ENCODE measurements around the gene SELENOP.
"Not testable (repeated sequence)": the region's sequence is repeated elsewhere in the genome, so short reads cannot be mapped to it uniquely, and the experiment has no call there.

Gene SELENOP

DNA sequence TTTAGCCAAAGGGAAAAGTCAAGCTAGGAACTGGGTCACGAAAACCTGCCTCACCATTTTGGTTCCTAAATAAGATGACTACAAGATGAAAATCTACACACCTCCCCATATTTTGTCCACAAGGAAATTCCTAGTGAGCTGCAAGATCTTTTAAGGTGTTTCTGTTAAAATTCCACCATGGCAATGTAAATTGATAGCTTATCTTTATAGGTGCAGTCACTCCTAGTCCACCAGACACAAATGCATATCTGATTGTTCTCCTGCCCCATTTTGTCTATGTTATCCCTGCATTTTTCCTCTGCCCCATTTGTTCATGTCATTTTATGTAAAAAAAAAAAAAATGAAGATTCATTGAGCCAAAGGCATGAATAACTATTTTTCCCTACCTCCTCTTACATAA, 41.1 kb upstream of the SELENOP start:
- no peak overlapping the region for H3K4me3 ChIP-seq (ENCODE audit: low read length)
- DNase-seq (ENCODE audit: low read depth) = no peak
- TF ChIP-seq, protein P1, sequence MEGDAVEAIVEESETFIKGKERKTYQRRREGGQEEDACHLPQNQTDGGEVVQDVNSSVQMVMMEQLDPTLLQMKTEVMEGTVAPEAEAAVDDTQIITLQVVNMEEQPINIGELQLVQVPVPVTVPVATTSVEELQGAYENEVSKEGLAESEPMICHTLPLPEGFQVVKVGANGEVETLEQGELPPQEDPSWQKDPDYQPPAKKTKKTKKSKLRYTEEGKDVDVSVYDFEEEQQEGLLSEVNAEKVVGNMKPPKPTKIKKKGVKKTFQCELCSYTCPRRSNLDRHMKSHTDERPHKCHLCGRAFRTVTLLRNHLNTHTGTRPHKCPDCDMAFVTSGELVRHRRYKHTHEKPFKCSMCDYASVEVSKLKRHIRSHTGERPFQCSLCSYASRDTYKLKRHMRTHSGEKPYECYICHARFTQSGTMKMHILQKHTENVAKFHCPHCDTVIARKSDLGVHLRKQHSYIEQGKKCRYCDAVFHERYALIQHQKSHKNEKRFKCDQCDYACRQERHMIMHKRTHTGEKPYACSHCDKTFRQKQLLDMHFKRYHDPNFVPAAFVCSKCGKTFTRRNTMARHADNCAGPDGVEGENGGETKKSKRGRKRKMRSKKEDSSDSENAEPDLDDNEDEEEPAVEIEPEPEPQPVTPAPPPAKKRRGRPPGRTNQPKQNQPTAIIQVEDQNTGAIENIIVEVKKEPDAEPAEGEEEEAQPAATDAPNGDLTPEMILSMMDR (conservative IDR thresholded peaks at IDR 0.05; ENCODE audit: low read depth, low read length) = no peak

DNA sequence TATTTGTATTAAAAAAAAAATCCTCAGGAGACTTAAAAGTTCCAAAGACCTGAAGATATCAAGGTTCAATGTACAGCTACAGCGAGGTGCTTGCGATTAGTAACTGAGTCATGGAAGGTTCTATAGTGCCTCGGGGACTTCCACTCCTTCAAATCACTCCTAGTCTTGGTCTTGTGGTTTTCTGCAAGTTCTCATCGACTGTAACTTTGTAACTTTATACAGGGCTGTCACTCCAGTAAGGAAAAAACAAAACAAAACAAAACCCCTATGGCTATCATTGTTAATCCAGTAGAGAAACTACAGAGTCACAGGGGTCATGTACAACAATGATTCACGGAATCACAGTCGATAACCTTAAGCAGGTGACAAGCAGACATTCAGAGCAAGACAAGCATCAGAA, 39.8 kb upstream of the SELENOP start:
- no peak overlapping the region for H3K4me3 ChIP-seq (ENCODE audit: low read length)
- TF ChIP-seq, protein P1 (conservative IDR thresholded peaks at IDR 0.05; ENCODE audit: low read depth, low read length) = no peak
- no peak for DNase-seq (ENCODE audit: low read depth)

DNA sequence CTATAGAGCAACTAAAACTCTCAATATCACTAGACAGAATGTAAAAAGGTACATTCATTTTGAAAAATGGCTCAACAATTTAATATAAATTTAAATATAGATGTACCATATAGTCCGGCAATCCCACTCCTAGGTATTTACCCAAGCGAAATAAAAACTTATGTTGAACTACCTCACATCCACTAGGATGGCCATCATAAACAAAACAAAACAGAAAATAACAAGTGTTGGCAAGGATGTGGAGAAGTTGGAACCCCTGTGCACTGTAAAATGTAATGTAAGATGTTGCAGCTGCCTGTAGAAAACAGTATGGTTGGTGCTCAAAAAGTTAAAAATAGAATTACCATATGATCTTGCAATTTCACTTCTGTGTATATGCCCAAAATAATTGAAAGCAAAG, 36.9 kb upstream of the SELENOP start:
- TF ChIP-seq, protein P1 (conservative IDR thresholded peaks at IDR 0.05; ENCODE audit: low read depth, low read length) = no peak
- DNase-seq (ENCODE audit: low read depth) = no peak
- no peak overlapping the region for H3K4me3 ChIP-seq (ENCODE audit: low read length)

- DNase-seq (ENCODE audit: low read depth); H3K4me3 ChIP-seq (ENCODE audit: low read length): not testable (repeated sequence)
Observed at GRCh38 chr5:42844408-42844807, 32.7 kb upstream of the SELENOP start.

DNA sequence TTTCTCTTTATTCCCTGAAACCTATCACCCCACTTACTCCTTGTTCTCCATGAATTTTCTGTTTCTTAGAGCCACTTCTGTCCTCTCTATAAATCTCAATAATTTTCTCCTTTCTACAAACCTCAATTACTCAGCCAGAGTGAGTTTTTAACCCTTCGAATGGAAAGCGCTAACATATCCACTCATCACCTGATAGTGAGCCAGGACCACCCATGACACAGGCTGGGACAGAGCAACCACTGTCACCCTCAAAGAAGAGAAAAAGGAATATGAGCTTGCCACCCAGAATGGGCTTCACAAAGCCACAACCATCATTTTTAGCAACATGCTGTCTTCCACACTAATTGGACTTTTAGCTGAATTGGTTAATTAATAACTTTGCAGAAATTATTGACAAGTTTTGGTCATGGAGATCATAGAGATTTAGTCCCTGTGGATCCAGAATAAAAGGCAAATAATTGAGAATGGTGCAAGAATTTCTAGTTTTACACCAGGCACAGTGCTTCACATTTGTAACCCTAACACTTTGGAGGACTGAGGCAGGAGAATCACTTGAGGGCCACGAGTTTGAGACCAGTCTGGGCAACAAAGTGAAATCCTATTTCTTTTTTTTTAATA, 32.1 kb upstream of the SELENOP start:
- no peak for DNase-seq (ENCODE audit: low read depth)
- no peak overlapping the region for H3K4me3 ChIP-seq (ENCODE audit: low read length)
- TF ChIP-seq, protein P1 (conservative IDR thresholded peaks at IDR 0.05; ENCODE audit: low read depth, low read length) = no peak

- TF ChIP-seq, protein P1 (conservative IDR thresholded peaks at IDR 0.05; ENCODE audit: low read depth, low read length) = no peak
- DNase-seq (ENCODE audit: low read depth) = no peak
- no peak overlapping the region for H3K4me3 ChIP-seq (ENCODE audit: low read length)
Observed at GRCh38 chr5:42842921-42843641, 31.4 kb upstream of the SELENOP start.

GRCh38 chr5:42840842-42841567, 29.3 kb upstream of the SELENOP start:
- no peak overlapping the region for H3K4me3 ChIP-seq (ENCODE audit: low read length)
- DNase-seq (ENCODE audit: low read depth) = no peak
- TF ChIP-seq, protein P1 (conservative IDR thresholded peaks at IDR 0.05; ENCODE audit: low read depth, low read length) = no peak

Data from retinal pigment epithelial cell (primary cell).